Measurements from ENCODE around the gene ACKR4.
A peak's percentile ranks its signal among the peaks of the same experiment; 100 is the strongest.

Gene ACKR4

DNA sequence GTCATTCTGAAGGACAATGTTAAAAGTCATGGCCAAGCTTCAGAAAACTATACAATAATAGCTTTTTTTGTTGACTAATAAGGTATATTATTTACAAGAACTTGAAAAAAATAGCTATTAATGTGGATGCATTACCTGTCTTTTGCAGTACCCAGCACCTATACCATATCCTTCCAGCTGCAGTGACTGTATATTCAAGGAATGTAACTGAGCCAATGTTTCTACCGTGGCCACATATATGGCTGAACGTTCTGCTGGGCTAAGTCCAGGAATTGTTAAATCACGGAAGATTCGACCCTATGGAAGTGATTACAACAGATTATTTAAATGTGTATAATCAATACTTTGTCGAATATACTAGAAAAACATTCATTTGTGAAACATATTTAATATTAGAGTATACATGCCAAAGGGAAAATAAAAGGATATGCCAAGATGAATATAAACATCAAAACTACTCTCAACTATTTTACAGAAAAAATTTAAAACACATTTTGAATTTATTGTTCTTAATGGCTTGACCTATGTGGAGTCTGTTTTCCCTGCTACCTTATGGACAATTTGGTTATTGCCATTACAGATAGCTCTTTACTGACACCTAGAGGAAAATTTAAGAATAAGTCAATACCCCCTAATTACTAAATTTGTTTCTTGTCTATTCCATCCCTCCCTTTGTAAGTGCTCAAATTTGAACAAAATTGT is 44.9 kb downstream of the ACKR4 start:
- DNase-seq (ENCODE audit: low spot score): peak; percentile 44

DNA sequence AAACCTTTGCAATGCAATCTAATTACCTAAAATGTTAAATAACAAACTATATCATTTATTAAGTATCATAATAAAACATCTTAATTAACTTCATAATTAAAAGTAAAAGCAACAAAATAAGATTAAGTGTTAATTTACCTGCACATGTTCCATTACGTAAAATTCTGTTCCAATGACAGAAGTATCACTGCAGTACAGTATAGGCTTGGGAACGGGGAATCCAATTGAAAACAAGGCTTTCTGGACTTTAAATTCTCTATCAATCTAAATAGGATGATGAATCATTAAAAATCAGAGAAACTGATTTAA is 45.4 kb downstream of the ACKR4 start:
- no peak for DNase-seq (ENCODE audit: low spot score)

DNA sequence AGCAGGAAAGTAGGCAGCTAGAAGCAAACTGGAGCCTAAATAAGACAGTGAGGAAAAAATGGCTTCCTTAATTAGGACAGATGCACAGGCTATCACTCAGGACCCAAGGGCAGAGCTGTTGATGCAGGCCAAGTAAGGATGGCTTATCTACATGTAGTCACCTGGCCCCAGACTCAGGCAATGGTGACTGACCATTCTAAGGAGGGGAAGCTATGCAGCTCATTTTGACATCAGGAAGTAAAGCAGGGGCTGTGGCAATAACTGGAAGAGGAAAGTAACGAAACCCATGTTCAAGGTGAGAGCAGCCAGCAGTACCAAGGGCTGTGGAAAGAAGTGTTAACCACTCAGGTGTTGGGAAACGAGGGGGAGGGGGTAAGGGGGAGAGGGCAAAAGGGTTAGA is 46.3 kb downstream of the ACKR4 start:
- DNase-seq (ENCODE audit: low spot score): no peak

DNA sequence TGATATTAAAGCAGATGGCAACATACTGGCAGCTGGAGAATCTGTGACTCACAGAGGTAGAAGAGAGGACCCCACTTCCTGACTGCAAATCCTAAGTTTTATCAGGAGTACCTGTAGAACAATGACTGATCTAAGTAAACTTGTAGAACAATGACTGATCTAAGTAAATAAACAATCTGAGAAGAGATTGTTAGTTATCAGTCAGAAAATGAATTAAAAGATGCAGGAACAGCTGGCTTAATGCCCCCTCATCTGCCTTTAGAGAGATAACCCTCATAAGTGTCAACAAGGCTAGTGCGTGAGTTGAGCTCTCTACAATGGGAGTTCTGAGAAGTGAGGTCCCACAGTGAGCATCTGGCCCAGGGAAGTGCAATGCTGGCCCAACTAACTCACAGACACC is 48.0 kb downstream of the ACKR4 start:
- no peak for DNase-seq (ENCODE audit: low spot score)

DNA sequence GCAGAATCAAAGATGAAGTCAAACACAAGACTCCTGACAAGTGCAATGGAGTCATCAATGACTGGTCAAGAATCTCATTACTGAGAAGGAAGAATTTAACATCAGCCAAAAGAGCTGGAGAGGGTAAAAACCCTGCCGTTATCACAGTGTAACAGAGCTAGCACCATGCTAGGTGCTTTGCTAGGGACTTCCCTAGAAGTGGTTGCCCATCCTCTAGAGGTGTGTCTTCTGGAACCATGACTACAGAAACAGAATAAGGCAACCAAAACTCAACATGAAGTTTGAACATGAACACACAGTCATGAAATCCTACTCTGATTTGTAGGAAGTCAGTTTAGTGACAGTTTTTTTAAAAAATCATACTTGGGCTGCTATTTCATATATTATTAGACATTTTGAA is 53.1 kb downstream of the ACKR4 start:
- no peak for DNase-seq (ENCODE audit: low spot score)
